GM12801 (cell line): ENCODE data around the gene LTA.

Experiments used
- TF ChIP-seq, protein P1 (sequence below): IDR thresholded peaks from one replicate; pipeline ENCODE4 v1.5.1; 2011; ENCODE audit warnings: control low read depth; ENCODE audit not compliant: insufficient read length; ENCODE audit errors: extremely low read depth

Gene LTA

GRCh38 chr6:31580438-31580740 is 8.3 kb downstream of the LTA start:
- TF ChIP-seq, protein P1, sequence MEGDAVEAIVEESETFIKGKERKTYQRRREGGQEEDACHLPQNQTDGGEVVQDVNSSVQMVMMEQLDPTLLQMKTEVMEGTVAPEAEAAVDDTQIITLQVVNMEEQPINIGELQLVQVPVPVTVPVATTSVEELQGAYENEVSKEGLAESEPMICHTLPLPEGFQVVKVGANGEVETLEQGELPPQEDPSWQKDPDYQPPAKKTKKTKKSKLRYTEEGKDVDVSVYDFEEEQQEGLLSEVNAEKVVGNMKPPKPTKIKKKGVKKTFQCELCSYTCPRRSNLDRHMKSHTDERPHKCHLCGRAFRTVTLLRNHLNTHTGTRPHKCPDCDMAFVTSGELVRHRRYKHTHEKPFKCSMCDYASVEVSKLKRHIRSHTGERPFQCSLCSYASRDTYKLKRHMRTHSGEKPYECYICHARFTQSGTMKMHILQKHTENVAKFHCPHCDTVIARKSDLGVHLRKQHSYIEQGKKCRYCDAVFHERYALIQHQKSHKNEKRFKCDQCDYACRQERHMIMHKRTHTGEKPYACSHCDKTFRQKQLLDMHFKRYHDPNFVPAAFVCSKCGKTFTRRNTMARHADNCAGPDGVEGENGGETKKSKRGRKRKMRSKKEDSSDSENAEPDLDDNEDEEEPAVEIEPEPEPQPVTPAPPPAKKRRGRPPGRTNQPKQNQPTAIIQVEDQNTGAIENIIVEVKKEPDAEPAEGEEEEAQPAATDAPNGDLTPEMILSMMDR: no peak

DNA sequence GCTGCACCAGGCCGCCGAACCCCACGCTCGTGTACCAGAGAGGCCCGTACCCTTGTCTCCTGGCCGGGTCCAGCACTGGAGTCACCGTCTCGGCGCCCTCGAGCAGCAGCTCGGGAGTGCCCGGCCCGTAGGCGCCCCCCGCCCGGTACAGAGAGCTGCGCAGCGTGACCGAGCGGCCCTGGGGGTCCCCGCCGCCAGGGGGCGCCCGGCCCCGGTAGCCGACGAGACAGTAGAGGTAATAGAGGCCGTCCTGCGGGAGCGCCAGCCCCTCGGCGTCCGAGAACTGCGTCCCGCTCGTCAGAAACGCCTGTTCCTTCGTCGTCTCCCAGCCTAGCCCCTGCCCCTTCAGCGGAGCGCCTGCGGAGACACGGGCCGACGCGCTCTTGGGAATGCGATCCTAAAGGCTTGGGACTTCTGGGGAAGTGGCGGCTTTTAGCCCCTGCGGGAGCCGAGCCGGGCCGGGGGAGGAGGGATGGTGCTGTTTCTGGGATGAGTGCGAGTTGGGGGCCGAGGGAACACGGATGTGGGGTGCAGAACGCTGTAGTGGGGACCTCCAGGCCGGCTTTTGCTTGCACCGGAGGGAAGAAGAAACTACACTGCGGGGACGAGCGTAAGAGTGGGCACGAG is 8.8 kb downstream of the LTA start:
- TF ChIP-seq, protein P1: no peak

DNA sequence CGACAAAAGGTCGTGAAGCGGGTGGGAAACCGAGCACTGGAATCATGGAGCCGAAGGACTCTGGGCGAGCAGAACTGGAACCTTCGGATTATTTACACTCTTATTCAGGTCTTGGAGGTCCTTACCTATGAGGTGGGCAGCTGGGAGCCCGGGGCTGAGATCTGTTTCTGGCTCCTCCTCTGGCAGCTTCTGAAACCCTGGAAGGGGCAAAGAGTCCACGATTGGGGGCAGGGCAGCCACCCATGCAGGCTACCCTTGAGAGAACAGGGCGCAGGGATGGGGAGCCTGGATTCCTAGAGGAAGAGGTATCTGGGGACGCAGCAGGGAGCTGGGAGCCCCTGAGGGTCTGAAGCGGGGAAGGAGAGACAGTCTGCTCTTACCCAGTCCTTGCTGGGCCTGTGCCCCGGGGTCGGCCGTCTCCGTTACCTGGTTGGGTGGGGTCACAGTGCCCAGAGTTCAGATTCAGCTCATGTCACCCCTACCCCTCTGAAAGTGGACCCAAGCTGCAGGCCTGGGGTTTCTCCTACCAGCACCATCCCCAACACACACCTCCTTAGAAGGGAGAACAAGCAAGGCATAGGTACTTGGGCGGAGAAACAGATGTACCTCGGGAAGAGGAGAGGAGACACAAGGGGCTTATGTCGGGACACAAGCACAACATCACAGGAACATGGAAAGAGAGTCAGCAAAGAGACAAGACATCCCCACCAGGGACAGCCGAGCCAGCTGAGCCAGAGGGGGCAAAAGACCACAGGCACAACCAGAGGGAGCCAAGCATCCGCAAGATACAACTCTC is 9.5 kb downstream of the LTA start:
- TF ChIP-seq, protein P1: no peak

DNA sequence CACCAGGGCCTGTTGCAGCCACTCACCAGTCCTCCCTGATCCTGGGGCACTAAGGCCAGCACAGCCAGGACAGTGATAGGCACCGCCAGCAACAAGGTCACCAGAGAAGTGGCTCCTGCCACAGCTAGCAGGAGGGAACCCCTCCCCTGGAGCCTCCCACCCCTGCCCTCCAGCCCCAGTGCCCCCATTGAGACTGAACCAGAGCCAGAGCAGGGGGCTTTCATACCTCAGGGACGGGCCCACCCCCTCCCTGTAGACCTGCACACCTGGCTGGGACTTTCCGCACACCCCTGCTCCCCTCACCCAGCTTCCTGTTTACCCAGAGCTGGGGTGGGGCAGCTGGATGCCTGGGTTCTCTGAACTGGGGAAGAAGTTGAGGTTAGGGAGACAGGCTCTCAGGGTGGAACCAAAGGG is 10.1 kb downstream of the LTA start, which contains the start of gene LTB:
TSS of gene LTB (minus strand) at position 195 of the 414 bp plus-strand sequence. CDS start at position 188, 7 bp downstream.
- TF ChIP-seq, protein P1: no peak

- TF ChIP-seq, protein P1: no peak
Observed at GRCh38 chr6:31585491-31585890, 13.4 kb downstream of the LTA start.

GRCh38 chr6:31586008-31586407 is 13.9 kb downstream of the LTA start, which contains the start of gene LST1:
LST1 (plus strand) TSS chr6:31586277; CDS start chr6:31587300, 1,023 bp downstream.
- TF ChIP-seq, protein P1: no peak

- TF ChIP-seq, protein P1: no peak
Observed at GRCh38 chr6:31586599-31587281, 14.7 kb downstream of the LTA start.
